SHP77 (cell line): ENCODE measurements around the gene IL6R.
A peak's percentile ranks its signal among the peaks of the same experiment; 100 is the strongest.

Experiments
- DNase-seq, 2 experiments: peaks; one replicate each; lab custom pipeline; 2025; lab: John Stamatoyannopoulos, UW

Gene IL6R

GRCh38 chr1:154453574-154454352 is 48.6 kb downstream of the IL6R start:
- DNase-seq, result no peak

GRCh38 chr1:154454386-154455120 is 49.4 kb downstream of the IL6R start:
- DNase-seq, result no peak

GRCh38 chr1:154456631-154457030 is 51.5 kb downstream of the IL6R start:
- no peak for DNase-seq

- no peak for DNase-seq
These were observed 53.9 kb downstream of the IL6R start for GRCh38 chr1:154459080-154459479.

GRCh38 chr1:154460695-154461260 is 55.6 kb downstream of the IL6R start:
- no peak for DNase-seq

- DNase-seq, result no peak
These were observed 58.4 kb downstream of the IL6R start for GRCh38 chr1:154463512-154463990.

GRCh38 chr1:154465621-154466195 is 60.6 kb downstream of the IL6R start:
- no peak for DNase-seq

- DNase-seq, result no peak
These were observed 61.1 kb downstream of the IL6R start for GRCh38 chr1:154466206-154466605.

GRCh38 chr1:154466921-154467417 is 61.8 kb downstream of the IL6R start:
- DNase-seq, result peak in 1 of 2 experiments; percentile 23

GRCh38 chr1:154467434-154468102 is 62.4 kb downstream of the IL6R start:
- no peak for DNase-seq

- DNase-seq, result no peak
These were observed 63.5 kb downstream of the IL6R start for GRCh38 chr1:154468535-154469250.

GRCh38 chr1:154469844-154470560 is 64.9 kb downstream of the IL6R start:
- DNase-seq, result peak; percentile 21 to 43

GRCh38 chr1:154471304-154471703 is 66.2 kb downstream of the IL6R start:
- no peak for DNase-seq

- no peak for DNase-seq
These were observed 69.7 kb downstream of the IL6R start for GRCh38 chr1:154474802-154475201.

GRCh38 chr1:154476791-154477190 is 71.6 kb downstream of the IL6R start:
- no peak for DNase-seq

- no peak for DNase-seq
These were observed 72.9 kb downstream of the IL6R start for GRCh38 chr1:154478013-154478412.

GRCh38 chr1:154478639-154479038 is 73.5 kb downstream of the IL6R start:
- no peak for DNase-seq

GRCh38 chr1:154479764-154480421 is 74.8 kb downstream of the IL6R start:
- peak; percentile 88 to 95 for DNase-seq

GRCh38 chr1:154481053-154481452 is 75.9 kb downstream of the IL6R start:
- DNase-seq, result no peak
